Ecto neural progenitor cell (in vitro differentiated cells): ENCODE measurements around the gene RFX5.
"Not testable (repeated sequence)": the region's sequence is repeated elsewhere in the genome, so short reads cannot be mapped to it uniquely, and the experiment has no call there.

Experiments used
- DNase-seq: peaks from one replicate; pipeline ENCODE4 v3.0.0-alpha.2; 2018; ENCODE audit warnings: low spot score

The RFX5 gene

GRCh38 chr1:151362308-151363155 is 15.5 kb upstream of the RFX5 start:
- DNase-seq: no peak

- no peak for DNase-seq
Observed at GRCh38 chr1:151361883-151362282, 14.8 kb upstream of the RFX5 start.

- DNase-seq: no peak
Observed at GRCh38 chr1:151356696-151357095, 9.6 kb upstream of the RFX5 start.

GRCh38 chr1:151352021-151352718 is 5.1 kb upstream of the RFX5 start:
- no peak for DNase-seq

- DNase-seq: not testable (repeated sequence)
Observed at GRCh38 chr1:151350323-151350722, 3.3 kb upstream of the RFX5 start.

- DNase-seq: no peak
Observed at GRCh38 chr1:151347523-151348246, 633 bp upstream of the RFX5 start.

GRCh38 chr1:151346082-151346768 is 827 bp downstream of the RFX5 start:
- DNase-seq: no peak

GRCh38 chr1:151344291-151344690 is 2.8 kb downstream of the RFX5 start:
- DNase-seq: no peak

GRCh38 chr1:151343587-151343986 is 3.5 kb downstream of the RFX5 start:
- no peak for DNase-seq

GRCh38 chr1:151342569-151342968 is 4.5 kb downstream of the RFX5 start:
- DNase-seq: no peak

GRCh38 chr1:151342021-151342420 is 5.0 kb downstream of the RFX5 start:
- no peak for DNase-seq

- peak; percentile 61 for DNase-seq
Observed at GRCh38 chr1:151340870-151341754, 5.9 kb downstream of the RFX5 start.

- DNase-seq: no peak
Observed at GRCh38 chr1:151336556-151336955, 10.5 kb downstream of the RFX5 start.

- no peak for DNase-seq
Observed at GRCh38 chr1:151334822-151335221, 12.2 kb downstream of the RFX5 start.

GRCh38 chr1:151327903-151328674 is 19.0 kb downstream of the RFX5 start:
- peak; percentile 68 for DNase-seq

- DNase-seq: peak; percentile 90
Observed at GRCh38 chr1:151327223-151327902, 19.7 kb downstream of the RFX5 start, which contains the start of gene PI4KB. Gene PI4KB (minus strand): TSS chr1:151327416. CDS start chr1:151316481, 10,935 bp downstream.

- DNase-seq: no peak
Observed at GRCh38 chr1:151326619-151327222, 20.3 kb downstream of the RFX5 start.

GRCh38 chr1:151325646-151326429 is 21.2 kb downstream of the RFX5 start:
- no peak for DNase-seq
